ENCODE data around the gene RNF121.

Gene RNF121

DNA sequence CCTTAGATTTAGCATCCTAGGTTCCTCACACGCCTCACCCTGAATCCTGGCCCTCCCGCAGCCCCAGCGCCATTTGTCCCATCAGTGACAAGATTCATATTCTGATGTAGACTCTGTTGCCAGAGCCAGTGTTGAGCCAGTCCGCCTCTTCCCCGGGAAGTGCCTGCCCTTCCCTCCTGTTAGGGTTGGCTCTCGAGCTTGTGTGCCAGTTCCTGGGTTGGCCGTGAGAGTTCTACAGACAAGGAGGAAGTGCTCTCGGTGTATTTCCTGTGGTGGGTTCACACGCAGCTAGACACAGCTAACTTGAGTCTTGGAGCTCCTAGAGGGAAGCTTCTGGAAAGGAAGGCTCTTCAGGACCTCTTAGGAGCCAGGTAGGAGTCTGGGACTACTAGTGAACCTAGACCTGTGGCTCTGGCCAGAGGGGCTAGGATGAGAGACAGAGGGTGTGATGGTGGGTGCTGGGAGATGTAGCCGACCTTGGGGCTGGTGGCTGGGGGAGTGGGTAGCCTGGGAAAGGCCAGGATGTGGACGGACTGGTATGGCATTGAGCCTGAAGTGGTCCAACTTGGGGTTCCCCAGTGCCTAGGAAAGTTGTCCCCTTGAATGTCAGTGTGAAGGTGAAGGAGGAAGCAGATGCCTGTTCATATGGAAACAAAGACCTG is 69.9 kb downstream of the RNF121 start, which contains the start of gene IL18BP:
IL18BP (plus strand) TSS at position 261 of the 662 bp plus-strand sequence. CDS start 1,076 bp downstream, outside the sequence.
- TF ChIP-seq, protein P1, sequence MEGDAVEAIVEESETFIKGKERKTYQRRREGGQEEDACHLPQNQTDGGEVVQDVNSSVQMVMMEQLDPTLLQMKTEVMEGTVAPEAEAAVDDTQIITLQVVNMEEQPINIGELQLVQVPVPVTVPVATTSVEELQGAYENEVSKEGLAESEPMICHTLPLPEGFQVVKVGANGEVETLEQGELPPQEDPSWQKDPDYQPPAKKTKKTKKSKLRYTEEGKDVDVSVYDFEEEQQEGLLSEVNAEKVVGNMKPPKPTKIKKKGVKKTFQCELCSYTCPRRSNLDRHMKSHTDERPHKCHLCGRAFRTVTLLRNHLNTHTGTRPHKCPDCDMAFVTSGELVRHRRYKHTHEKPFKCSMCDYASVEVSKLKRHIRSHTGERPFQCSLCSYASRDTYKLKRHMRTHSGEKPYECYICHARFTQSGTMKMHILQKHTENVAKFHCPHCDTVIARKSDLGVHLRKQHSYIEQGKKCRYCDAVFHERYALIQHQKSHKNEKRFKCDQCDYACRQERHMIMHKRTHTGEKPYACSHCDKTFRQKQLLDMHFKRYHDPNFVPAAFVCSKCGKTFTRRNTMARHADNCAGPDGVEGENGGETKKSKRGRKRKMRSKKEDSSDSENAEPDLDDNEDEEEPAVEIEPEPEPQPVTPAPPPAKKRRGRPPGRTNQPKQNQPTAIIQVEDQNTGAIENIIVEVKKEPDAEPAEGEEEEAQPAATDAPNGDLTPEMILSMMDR (IDR thresholded peaks at IDR 0.05), result no peak

DNA sequence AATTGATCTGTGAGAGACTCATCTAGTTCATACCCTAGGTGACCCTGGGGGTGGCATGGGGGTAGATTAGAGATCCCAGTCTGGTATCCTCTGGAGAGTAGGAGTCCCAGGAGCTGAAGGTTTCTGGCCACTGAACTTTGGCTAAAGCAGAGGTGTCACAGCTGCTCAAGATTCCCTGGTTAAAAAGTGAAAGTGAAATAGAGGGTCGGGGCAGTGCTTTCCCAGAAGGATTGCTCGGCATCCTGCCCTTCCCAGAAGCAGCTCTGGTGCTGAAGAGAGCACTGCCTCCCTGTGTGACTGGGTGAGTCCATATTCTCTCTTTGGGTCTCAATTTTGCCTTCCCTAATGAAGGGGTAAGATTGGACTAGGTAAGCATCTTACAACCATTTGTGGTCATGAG is 70.5 kb downstream of the RNF121 start:
- TF ChIP-seq, protein P1 (IDR thresholded peaks at IDR 0.05), result no peak

DNA sequence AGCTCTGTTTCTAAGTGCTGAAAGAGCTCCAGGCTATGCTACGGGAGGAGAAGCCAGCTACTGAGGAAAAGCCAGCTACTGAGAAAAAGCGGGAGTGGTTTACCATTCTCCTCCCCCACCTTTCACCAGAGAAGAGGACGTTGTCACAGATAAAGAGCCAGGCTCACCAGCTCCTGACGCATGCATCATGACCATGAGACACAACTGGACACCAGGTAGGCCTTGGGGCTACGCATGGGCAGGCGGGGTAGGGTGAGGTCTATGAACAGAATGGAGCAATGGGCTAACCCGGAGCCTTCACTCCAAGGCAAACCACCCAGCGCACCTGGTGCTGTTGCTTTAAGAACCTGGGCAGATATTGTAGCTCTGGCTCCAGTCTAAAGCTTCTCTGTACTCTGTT is 71.0 kb downstream of the RNF121 start:
- TF ChIP-seq, protein P1 (IDR thresholded peaks at IDR 0.05), result no peak

DNA sequence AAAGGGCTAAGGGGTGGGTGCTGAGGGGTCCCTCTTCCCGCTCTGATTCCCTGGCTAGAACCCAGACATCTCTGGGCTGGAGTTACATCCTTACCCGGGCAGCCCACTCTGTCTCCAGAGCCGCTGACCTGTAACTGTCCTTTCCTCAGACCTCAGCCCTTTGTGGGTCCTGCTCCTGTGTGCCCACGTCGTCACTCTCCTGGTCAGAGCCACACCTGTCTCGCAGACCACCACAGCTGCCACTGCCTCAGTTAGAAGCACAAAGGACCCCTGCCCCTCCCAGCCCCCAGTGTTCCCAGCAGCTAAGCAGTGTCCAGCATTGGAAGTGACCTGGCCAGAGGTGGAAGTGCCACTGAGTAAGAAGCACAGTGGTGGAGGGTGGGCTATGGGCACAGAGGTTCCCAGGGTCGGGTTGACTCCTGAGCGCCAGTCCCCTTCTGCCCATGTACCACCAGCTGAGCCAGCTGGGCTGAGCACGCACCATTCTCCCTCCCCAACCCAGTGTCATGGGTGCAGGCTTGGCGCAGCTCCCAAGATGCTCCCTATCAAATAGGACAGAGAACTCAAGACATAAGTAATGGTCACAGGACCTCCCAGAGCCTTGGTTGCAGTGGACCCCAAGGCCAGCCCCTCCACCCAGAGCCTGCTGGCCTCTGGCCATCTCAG is 71.5 kb downstream of the RNF121 start:
- TF ChIP-seq, protein P1 (IDR thresholded peaks at IDR 0.05), result no peak

DNA sequence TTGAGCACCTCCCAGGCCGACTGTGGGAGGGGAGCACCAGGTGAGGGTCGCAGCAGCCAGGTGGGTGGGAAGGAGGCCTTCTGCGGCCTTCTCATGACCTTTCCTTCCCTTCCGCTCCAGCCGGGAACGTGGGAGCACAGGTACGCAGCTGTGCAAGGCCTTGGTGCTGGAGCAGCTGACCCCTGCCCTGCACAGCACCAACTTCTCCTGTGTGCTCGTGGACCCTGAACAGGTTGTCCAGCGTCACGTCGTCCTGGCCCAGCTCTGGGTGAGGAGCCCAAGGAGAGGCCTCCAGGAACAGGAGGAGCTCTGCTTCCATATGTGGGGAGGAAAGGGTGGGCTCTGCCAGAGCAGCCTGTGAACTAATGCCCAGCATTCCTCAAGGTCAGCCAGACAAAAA is 72.4 kb downstream of the RNF121 start:
- TF ChIP-seq, protein P1 (IDR thresholded peaks at IDR 0.05), result no peak

DNA sequence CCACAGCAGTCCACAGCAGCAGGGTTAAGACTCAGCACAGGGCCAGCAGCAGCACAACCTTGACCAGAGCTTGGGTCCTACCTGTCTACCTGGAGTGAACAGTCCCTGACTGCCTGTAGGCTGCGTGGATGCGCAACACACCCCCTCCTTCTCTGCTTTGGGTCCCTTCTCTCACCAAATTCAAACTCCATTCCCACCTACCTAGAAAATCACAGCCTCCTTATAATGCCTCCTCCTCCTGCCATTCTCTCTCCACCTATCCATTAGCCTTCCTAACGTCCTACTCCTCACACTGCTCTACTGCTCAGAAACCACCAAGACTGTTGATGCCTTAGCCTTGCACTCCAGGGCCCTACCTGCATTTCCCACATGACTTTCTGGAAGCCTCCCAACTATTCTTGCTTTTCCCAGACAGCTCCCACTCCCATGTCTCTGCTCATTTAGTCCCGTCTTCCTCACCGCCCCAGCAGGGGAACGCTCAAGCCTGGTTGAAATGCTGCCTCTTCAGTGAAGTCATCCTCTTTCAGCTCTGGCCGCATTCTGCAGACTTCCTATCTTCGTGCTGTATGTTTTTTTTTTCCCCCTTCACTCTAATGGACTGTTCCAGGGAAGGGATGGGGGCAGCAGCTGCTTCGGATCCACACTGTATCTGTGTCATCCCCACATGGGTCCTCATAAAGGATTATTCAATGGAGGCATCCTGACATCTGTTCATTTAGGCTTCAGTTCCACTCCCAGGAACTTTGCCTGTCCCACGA is 73.2 kb downstream of the RNF121 start:
- TF ChIP-seq, protein P1 (IDR thresholded peaks at IDR 0.05), result no peak

DNA sequence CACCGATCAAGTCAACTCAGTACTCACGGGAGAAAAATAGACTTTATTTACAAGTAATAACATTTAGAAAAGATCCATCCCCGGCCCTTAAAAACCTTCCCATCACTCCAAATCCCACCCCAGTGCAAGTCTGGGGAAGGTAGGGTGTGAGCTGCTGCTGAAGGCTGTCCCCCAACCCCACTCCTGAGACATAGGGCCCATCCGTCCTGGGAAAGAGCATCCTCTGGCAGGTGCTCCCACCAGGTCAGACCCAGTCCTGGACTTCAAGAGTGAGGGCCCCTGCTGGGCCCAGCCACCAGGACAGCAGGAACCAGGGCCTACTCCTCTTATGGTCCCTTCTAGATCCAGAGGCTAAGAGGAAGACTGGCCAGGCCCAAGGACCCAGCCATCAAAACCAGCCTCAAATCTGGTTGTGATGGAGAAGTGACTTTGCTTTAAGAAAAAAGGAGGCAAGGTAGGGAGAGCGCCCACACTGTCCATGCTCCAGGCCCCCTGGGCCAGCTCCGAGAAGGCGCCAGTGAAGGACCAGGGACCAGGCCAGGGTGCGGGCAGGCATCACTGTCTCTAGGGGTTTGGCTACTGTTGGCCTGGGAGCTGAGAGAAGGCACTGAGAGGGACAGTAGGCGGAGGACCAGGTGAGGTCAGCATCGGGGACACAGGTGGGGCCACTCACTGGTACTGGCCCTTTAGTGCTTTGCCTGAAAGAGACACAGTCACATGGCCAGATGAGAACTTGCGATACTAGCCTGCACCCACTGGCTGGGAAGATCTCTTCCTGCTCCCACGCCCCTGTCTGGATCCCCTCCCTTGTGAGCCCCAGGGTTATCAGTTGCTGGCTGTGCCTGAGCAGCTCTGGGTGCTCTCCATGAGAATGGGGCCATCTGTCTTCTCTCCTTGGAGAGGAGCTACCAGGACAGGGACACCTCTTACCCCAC is 74.3 kb downstream of the RNF121 start:
- TF ChIP-seq, protein P1 (IDR thresholded peaks at IDR 0.05), result no peak
